ENCODE results near the gene MACROD2. TPM values are rescaled to one million over a fixed set of nuclear protein-coding genes. Genes with fewer than 3 reads are reported as not detected.

Gene MACROD2
- total RNA-seq, 1 donor from 2014 or later: 2.4 TPM

GRCh38 chr20:14589383-14589782 lies 594.1 kb downstream of the MACROD2 start:
- Mint-ChIP-seq H3K36me3 (ENCODE audit: low read depth, unreplicated experiment) (no peaks in the 10 kb centered on the region), H3K4me1 (ENCODE audit: low read depth, unreplicated experiment) (no peaks in the 10 kb centered on the region), H3K4me3 (ENCODE audit: unreplicated experiment) (no peak overlapping the region), H3K9me3 (ENCODE audit: unreplicated experiment) (no peaks in the 10 kb centered on the region), H3K27ac (ENCODE audit: unreplicated experiment) (no peak overlapping the region), H3K27me3 (ENCODE audit: low read depth, unreplicated experiment) (no peaks in the 10 kb centered on the region)
- Histone ChIP-seq H3K4me1 (ENCODE audit: insufficient read depth, low read length) (no peaks in the 10 kb centered on the region), H3K9ac (ENCODE audit: low read length) (no peak overlapping the region), H3K79me2 (ENCODE audit: insufficient read depth, low read length) (no peaks in the 10 kb centered on the region), H3K4me2 (ENCODE audit: low read length) (no peak overlapping the region), H2AFZ (ENCODE audit: low read depth, low read length) (no peak overlapping the region), H3K27ac (ENCODE audit: low read depth, low read length) (no peak overlapping the region), H3K36me3 (ENCODE audit: insufficient read depth, low read length) (no peaks in the 10 kb centered on the region), H3K9me3 (ENCODE audit: insufficient read depth, low read depth, low read length) (no peaks in the 10 kb centered on the region), H3K27me3 (ENCODE audit: insufficient read depth, low read length) (no peaks in the 10 kb centered on the region), H4K20me1 (ENCODE audit: insufficient read depth, low read length) (no peaks in the 10 kb centered on the region), H3K4me3 (ENCODE audit: insufficient read depth, low read depth, low read length) (no peak overlapping the region)
- TF ChIP-seq EZH2 (IDR thresholded peaks at IDR 0.05; ENCODE audit: insufficient read depth, low read length) (no peak), CTCF (IDR thresholded peaks at IDR 0.05; ENCODE audit: insufficient read depth, low read depth, low read length) (no peak)
- no peak for DNase-seq (ENCODE audit: low read depth)
- no peak for FAIRE-seq

DNA sequence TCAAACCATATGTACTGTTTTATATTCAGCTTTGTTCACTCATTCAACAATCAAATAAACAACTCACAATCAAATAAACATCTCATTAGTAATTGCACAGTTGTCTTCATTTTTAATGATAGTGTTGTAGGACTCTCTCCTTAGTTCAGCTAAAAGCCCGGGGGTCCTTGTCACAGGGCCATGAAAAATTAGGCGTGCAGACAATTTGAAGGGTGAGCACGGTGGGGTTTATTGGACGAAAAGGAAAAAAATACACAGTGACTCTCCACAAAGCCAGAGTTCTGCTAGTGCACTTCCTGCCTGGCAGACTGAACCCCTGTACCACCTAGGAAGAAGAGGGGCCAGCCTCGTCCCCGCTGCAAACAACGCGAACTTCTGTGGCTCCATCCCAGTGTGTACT lies 599.7 kb downstream of the MACROD2 start:
- H3K27ac ChIP-seq (ENCODE audit: low read depth, low read length): no peak overlapping the region
- H3K9ac ChIP-seq (ENCODE audit: low read length): no peak overlapping the region
- no peaks in the 10 kb centered on the region for H3K36me3 Mint-ChIP-seq (ENCODE audit: low read depth, unreplicated experiment)
- H3K9me3 ChIP-seq (ENCODE audit: insufficient read depth, low read depth, low read length): no peaks in the 10 kb centered on the region
- no peaks in the 10 kb centered on the region for H4K20me1 ChIP-seq (ENCODE audit: insufficient read depth, low read length)
- no peaks in the 10 kb centered on the region for H3K79me2 ChIP-seq (ENCODE audit: insufficient read depth, low read length)
- H3K9me3 Mint-ChIP-seq (ENCODE audit: unreplicated experiment): peaks cover 2% of the 10 kb centered on the region
- TF ChIP-seq EZH2 (IDR thresholded peaks at IDR 0.05; ENCODE audit: insufficient read depth, low read length): no peak
- TF ChIP-seq CTCF (IDR thresholded peaks at IDR 0.05; ENCODE audit: insufficient read depth, low read depth, low read length): no peak
- no peak overlapping the region for H3K4me2 ChIP-seq (ENCODE audit: low read length)
- no peaks in the 10 kb centered on the region for H3K4me1 ChIP-seq (ENCODE audit: insufficient read depth, low read length)
- FAIRE-seq (no peak), DNase-seq (ENCODE audit: low read depth) (no peak)
- H2AFZ ChIP-seq (ENCODE audit: low read depth, low read length): no peak overlapping the region
- no peaks in the 10 kb centered on the region for H3K27me3 ChIP-seq (ENCODE audit: insufficient read depth, low read length)
- no peak overlapping the region for H3K27ac Mint-ChIP-seq (ENCODE audit: unreplicated experiment)
- no peaks in the 10 kb centered on the region for H3K4me1 Mint-ChIP-seq (ENCODE audit: low read depth, unreplicated experiment)
- no peaks in the 10 kb centered on the region for H3K36me3 ChIP-seq (ENCODE audit: insufficient read depth, low read length)
- no peak overlapping the region for H3K4me3 Mint-ChIP-seq (ENCODE audit: unreplicated experiment)
- H3K4me3 ChIP-seq (ENCODE audit: insufficient read depth, low read depth, low read length): no peak overlapping the region
- no peaks in the 10 kb centered on the region for H3K27me3 Mint-ChIP-seq (ENCODE audit: low read depth, unreplicated experiment)

GRCh38 chr20:14597206-14597715 lies 601.9 kb downstream of the MACROD2 start:
- FAIRE-seq (no peak), DNase-seq (ENCODE audit: low read depth) (no peak)
- H3K36me3 Mint-ChIP-seq (ENCODE audit: low read depth, unreplicated experiment): no peaks in the 10 kb centered on the region
- TF ChIP-seq EZH2 (IDR thresholded peaks at IDR 0.05; ENCODE audit: insufficient read depth, low read length) (no peak), CTCF (IDR thresholded peaks at IDR 0.05; ENCODE audit: insufficient read depth, low read depth, low read length) (no peak)
- Histone ChIP-seq H3K4me3 (ENCODE audit: insufficient read depth, low read depth, low read length) (no peak overlapping the region), H3K4me1 (ENCODE audit: insufficient read depth, low read length) (no peaks in the 10 kb centered on the region), H3K27me3 (ENCODE audit: insufficient read depth, low read length) (no peaks in the 10 kb centered on the region), H3K9me3 (ENCODE audit: insufficient read depth, low read depth, low read length) (no peaks in the 10 kb centered on the region), H3K36me3 (ENCODE audit: insufficient read depth, low read length) (no peaks in the 10 kb centered on the region), H2AFZ (ENCODE audit: low read depth, low read length) (no peak overlapping the region), H3K4me2 (ENCODE audit: low read length) (no peak overlapping the region), H3K9ac (ENCODE audit: low read length) (no peak overlapping the region), H3K79me2 (ENCODE audit: insufficient read depth, low read length) (no peaks in the 10 kb centered on the region), H4K20me1 (ENCODE audit: insufficient read depth, low read length) (no peaks in the 10 kb centered on the region), H3K27ac (ENCODE audit: low read depth, low read length) (no peak overlapping the region)
- H3K27ac Mint-ChIP-seq (ENCODE audit: unreplicated experiment): no peak overlapping the region
- H3K27me3 Mint-ChIP-seq (ENCODE audit: low read depth, unreplicated experiment): no peaks in the 10 kb centered on the region
- peaks cover 2% of the 10 kb centered on the region for H3K9me3 Mint-ChIP-seq (ENCODE audit: unreplicated experiment)
- no peak overlapping the region for H3K4me3 Mint-ChIP-seq (ENCODE audit: unreplicated experiment)
- H3K4me1 Mint-ChIP-seq (ENCODE audit: low read depth, unreplicated experiment): no peaks in the 10 kb centered on the region
